Gastroesophageal sphincter (tissue), 4 donors: Measurements from ENCODE around the gene DGKQ. TPM values are rescaled to one million over a fixed set of nuclear protein-coding genes. Genes with fewer than 3 reads are reported as not detected.
A peak's percentile ranks its signal among the peaks of the same experiment; 100 is the strongest.

ENCODE experiments used
- ATAC-seq: fragments of 150-250 bp; one replicate; pipeline ENCODE4 v1.9.1; 2016; ENCODE audit warnings: mild to moderate bottlenecking, moderate library complexity
- H3K27ac ChIP-seq, 4 donors: fragments of 200-600 bp; sonication (generic) in 3 of 4; 1 replicate in 3 of 4; 2 replicates in 1 of 4; pipeline ENCODE4 v1.5.1; 2016 to 2019
- H3K27me3 ChIP-seq: fragments of 200-600 bp; sonication (generic); one replicate; pipeline ENCODE4 v1.5.1; 2019
- H3K36me3 ChIP-seq, 2 donors: fragments of 200-600 bp; sonication (generic); one replicate each; pipeline ENCODE4 v1.5.1; 2019; ENCODE audit warnings: control low read depth in 1 of 2
- H3K4me1 ChIP-seq, 3 donors: fragments of 200-600 bp; sonication (generic); 1 replicate in 2 of 3; 2 replicates in 1 of 3; pipeline ENCODE4 v1.5.1; 2016 to 2019; ENCODE audit warnings: control low read depth in 2 of 3
- H3K4me3 ChIP-seq, 2 donors: fragments of 200-600 bp; sonication (generic); one replicate each; pipeline ENCODE4 v1.5.1; 2019; ENCODE audit warnings: mild to moderate bottlenecking in 1 of 2, moderate library complexity in 1 of 2
- H3K9me3 ChIP-seq, 3 donors: fragments of 200-600 bp; sonication (generic); one replicate each; pipeline ENCODE4 v1.5.1; 2017 to 2019; ENCODE audit warnings: control low read depth in 2 of 3
- CTCF ChIP-seq, 4 experiments: fragments of 200-600 bp in 2 of 4; fragments of 450-650 bp in 2 of 4; sonication (generic) in 1 of 4; IDR thresholded peaks; one replicate each; pipeline ENCODE4 v1.5.1; 2017 to 2019; ENCODE audit warnings: antibody characterized with exemption in 4 of 4, mild to moderate bottlenecking in 2 of 4, moderate library complexity in 2 of 4
- EP300 ChIP-seq: sonication (generic); formaldehyde crosslinking; IDR thresholded peaks from one replicate; pipeline ENCODE4 v1.6.1; 2017; ENCODE audit warnings: antibody characterized with exemption, mild to moderate bottlenecking
- POLR2A ChIP-seq, 2 donors: fragments of 450-650 bp; IDR thresholded peaks; one replicate each; pipeline ENCODE4 v1.6.1; 2017; ENCODE audit warnings: antibody characterized with exemption in 2 of 2, mild to moderate bottlenecking in 2 of 2, moderate library complexity in 1 of 2
- POLR2AphosphoS5 ChIP-seq: sonication (generic); formaldehyde crosslinking; IDR thresholded peaks from one replicate; pipeline ENCODE4 v1.6.1; 2017; ENCODE audit warnings: antibody characterized with exemption
- WGBS, 2 donors: methylation state at CpG; one replicate each; pipeline ENCODE4 v1.1.5; 2018; ENCODE audit warnings: low coverage in 1 of 2; 5-methylcytosine and 5-hydroxymethylcytosine counted together
- total RNA-seq, 4 donors: library from RNA; depleted of rRNA; stranded (reverse); fragments of >200 nt; gene quantifications; one replicate each; pipeline ENCODE4 v1.1.0, GENCODE V29; 2016

Gene DGKQ
- total RNA-seq, 4 donors from 2014 or later, result 7.5 to 13.5 (median 9.3) TPM

- Histone ChIP-seq H3K4me3 (peak overlapping the region in 1 of 2 donors; percentile 16), H3K9me3 (no peaks in the 10 kb centered on the region)
Measured at GRCh38 chr4:967113-968104, 6.0 kb downstream of the DGKQ start.

DNA sequence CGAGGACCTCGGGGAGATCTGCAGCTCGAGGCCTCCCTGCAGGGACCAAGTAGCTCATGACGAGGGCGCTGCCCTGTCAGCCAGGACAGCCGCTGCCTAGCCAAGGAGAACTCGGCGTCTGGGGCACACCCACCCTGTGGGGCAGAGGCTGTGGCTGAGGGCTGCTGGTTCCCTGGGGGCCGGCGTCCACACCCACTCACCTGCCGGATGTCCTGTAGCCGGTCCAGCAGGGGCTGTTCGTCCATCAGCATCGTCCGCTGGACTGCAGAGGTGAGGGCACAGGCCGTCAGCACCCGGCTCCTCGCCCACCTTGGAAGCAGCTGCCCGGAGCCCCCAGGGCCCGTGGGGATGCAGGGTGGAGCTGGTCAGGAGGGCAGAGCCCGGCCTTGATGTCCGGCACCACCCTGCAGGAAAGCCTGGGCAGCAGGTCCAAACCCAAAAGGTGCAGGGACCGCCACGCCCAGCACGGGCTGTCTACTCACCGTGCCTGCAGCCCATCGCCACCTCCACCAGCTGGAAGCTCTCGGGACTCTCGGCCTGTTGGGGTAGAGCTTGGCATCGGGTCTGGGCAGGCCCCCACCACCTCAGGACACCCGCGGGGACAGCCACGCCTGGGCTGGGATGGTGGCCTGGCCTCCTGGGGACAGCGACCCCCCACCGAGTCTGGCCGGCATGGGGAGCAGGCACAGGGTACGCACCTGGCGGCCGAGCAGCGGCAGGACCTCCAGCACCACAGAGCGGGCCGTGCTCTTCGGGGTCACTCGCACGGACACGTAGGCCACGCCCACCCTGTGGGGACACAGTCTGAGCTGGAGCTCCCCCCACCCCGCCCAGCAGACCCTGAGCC lies 6.9 kb downstream of the DGKQ start:
- no peak overlapping the region for H3K4me3 ChIP-seq
- peaks cover 0 to 59% of the 10 kb centered on the region in 2 donors for H3K36me3 ChIP-seq
- H3K4me1 ChIP-seq, result peaks cover 0 to 29% (median 2%) of the 10 kb centered on the region in 3 donors
- no peak for ATAC-seq
- H3K27ac ChIP-seq, result no peak overlapping the region
- TF ChIP-seq EP300 (no peak), POLR2A (IDR thresholded peaks at IDR 0.05) (no peak), POLR2AphosphoS5 (no peak), CTCF (IDR thresholded peaks at IDR 0.05) (no peak)
- H3K9me3 ChIP-seq, result no peaks in the 10 kb centered on the region
- H3K27me3 ChIP-seq, result peaks cover 16% of the 10 kb centered on the region
- WGBS, 2 donors, result no CpG with 5 or more reads among the region's 48 CpGs

More at GRCh38 chr4:967113-968104, 6.0 kb downstream of the DGKQ start:
- H3K4me1 ChIP-seq, result peaks cover 3 to 38% (median 11%) of the 10 kb centered on the region in 3 donors
- no peak overlapping the region for H3K27ac ChIP-seq
- peaks cover 16% of the 10 kb centered on the region for H3K27me3 ChIP-seq
- no peak for TF ChIP-seq EP300
- TF ChIP-seq POLR2A (IDR thresholded peaks at IDR 0.05), result no peak
- TF ChIP-seq CTCF (IDR thresholded peaks at IDR 0.05), result no peak
- TF ChIP-seq POLR2AphosphoS5, result no peak
- WGBS, 2 donors, result 17% methylated on average over 1 of the region's 76 CpGs; no CpG with 5 or more reads in 1 of the 2 donors
- peaks cover 0 to 50% of the 10 kb centered on the region in 2 donors for H3K36me3 ChIP-seq
- no peak for ATAC-seq

- Histone ChIP-seq H3K4me1 (peaks cover 0 to 21% (median 0%) of the 10 kb centered on the region in 3 donors), H3K9me3 (no peaks in the 10 kb centered on the region), H3K27ac (no peak overlapping the region), H3K27me3 (peaks cover 16% of the 10 kb centered on the region), H3K4me3 (no peak overlapping the region), H3K36me3 (peaks cover 0 to 67% of the 10 kb centered on the region in 2 donors)
- no peak for TF ChIP-seq POLR2A (IDR thresholded peaks at IDR 0.05)
- no peak for TF ChIP-seq EP300
- TF ChIP-seq POLR2AphosphoS5, result no peak
- no peak for TF ChIP-seq CTCF (IDR thresholded peaks at IDR 0.05)
- no peak for ATAC-seq
- 90% methylated on average over 2 of the region's 21 CpGs; no CpG with 5 or more reads in 1 of the 2 donors for WGBS, 2 donors
Measured at GRCh38 chr4:965766-966134, 7.6 kb downstream of the DGKQ start.

GRCh38 chr4:965048-965765 lies 8.2 kb downstream of the DGKQ start:
- TF ChIP-seq EP300, result no peak
- TF ChIP-seq POLR2AphosphoS5, result no peak
- no peak for TF ChIP-seq CTCF (IDR thresholded peaks at IDR 0.05)
- TF ChIP-seq POLR2A (IDR thresholded peaks at IDR 0.05), result no peak

More at GRCh38 chr4:965048-965765, 8.2 kb downstream of the DGKQ start:
- H3K4me3 ChIP-seq, result no peak overlapping the region
- no peaks in the 10 kb centered on the region for H3K9me3 ChIP-seq
- H3K27ac ChIP-seq, result no peak overlapping the region
- peaks cover 0 to 16% (median 0%) of the 10 kb centered on the region in 3 donors for H3K4me1 ChIP-seq
- peaks cover 16% of the 10 kb centered on the region for H3K27me3 ChIP-seq
- ATAC-seq, result no peak
- no CpG with 5 or more reads among the region's 26 CpGs for WGBS, 2 donors
- H3K36me3 ChIP-seq, result peaks cover 0 to 72% of the 10 kb centered on the region in 2 donors
